ENCODE data around the gene KIF12. TPM values are rescaled to one million over a fixed set of nuclear protein-coding genes. Genes with fewer than 3 reads are reported as not detected.

KIF12 gene
- total RNA-seq, 2 experiments from 2014 or later, result not detected

- Mint-ChIP-seq H3K27ac (no peak overlapping the region), H3K4me3 (no peak overlapping the region), H3K27me3 (peaks cover 4% of the 10 kb centered on the region), H3K36me3 (no peaks in the 10 kb centered on the region), H3K9me3 (no peaks in the 10 kb centered on the region), H3K4me1 (ENCODE audit: low read depth) (no peaks in the 10 kb centered on the region)
- ChIA-PET POLR2A (no interaction called here), CTCF (interaction anchor here (0.6 kb wide), 1 partner anchor 226 kb away, joined by 3 read pairs; no protein-coding TSS in a partner anchor)
- no peak for DNase-seq
- intact Hi-C loops (cut with micrococcal nuclease), result no loop called here
Observed at GRCh38 chr9:114065304-114065703, 33.8 kb downstream of the KIF12 start.

DNA sequence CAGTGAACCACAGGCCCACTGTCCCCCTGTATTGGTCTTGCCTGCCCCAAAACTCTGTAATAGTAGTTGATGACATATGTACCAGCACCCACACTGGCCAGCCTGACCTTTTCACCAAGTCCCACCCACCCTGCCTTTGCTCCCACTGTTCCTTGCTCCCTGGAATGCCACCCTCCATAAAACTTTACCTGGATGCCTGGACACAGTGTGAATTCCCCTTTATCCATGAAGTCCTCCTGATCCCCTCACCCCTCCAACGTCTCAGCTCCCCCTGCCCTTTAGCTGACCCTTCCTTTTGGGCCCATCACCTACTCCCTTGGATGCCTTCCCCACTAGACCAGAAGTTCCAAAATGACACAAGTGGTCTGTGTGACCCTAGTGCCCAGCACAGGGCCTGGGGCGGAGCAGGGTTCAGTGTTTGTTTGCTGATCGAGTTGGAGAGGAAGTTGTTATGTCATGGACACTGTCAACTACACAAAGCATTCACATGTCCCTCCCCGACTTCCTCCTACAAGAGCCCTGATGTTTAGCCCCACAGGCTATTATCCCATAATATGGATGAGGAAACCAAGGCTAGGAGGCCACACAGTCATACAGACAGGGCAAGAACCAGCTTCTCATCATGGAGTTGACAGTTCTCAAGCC, 37.1 kb downstream of the KIF12 start:
- Mint-ChIP-seq H3K4me3 (no peak overlapping the region), H3K27ac (no peak overlapping the region), H3K9me3 (no peaks in the 10 kb centered on the region), H3K36me3 (no peaks in the 10 kb centered on the region), H3K4me1 (ENCODE audit: low read depth) (no peaks in the 10 kb centered on the region), H3K27me3 (peaks cover 4% of the 10 kb centered on the region)
- CTCF ChIA-PET, result interaction anchor here (0.9 kb wide), 1 partner anchor 20 kb away, joined by 3 read pairs; no protein-coding TSS in a partner anchor
- DNase-seq, result no peak
- POLR2A ChIA-PET, result no interaction called here
- intact Hi-C loops (cut with micrococcal nuclease), result no loop called here

- Mint-ChIP-seq H3K4me1 (ENCODE audit: low read depth) (no peaks in the 10 kb centered on the region), H3K36me3 (no peaks in the 10 kb centered on the region), H3K27me3 (peaks cover 4% of the 10 kb centered on the region), H3K9me3 (no peaks in the 10 kb centered on the region), H3K27ac (no peak overlapping the region), H3K4me3 (no peak overlapping the region)
- DNase-seq, result no peak
- intact Hi-C loops (cut with micrococcal nuclease), result no loop called here
- POLR2A ChIA-PET, result no interaction called here
- CTCF ChIA-PET, result interaction anchor here (1.8 kb wide), 1 partner anchor 21 kb away, joined by 6 read pairs; no protein-coding TSS in a partner anchor
Observed at GRCh38 chr9:114061292-114061691, 37.8 kb downstream of the KIF12 start.

- Mint-ChIP-seq H3K4me3 (no peak overlapping the region), H3K4me1 (ENCODE audit: low read depth) (no peaks in the 10 kb centered on the region), H3K27me3 (peaks cover 4% of the 10 kb centered on the region), H3K27ac (no peak overlapping the region), H3K9me3 (no peaks in the 10 kb centered on the region), H3K36me3 (no peaks in the 10 kb centered on the region)
- POLR2A ChIA-PET, result no interaction called here
- no peak for DNase-seq
- intact Hi-C loops (cut with micrococcal nuclease), result no loop called here
- CTCF ChIA-PET, result interaction anchor here (1.8 kb wide), 1 partner anchor 22 kb away, joined by 6 read pairs; no protein-coding TSS in a partner anchor
Observed at GRCh38 chr9:114060711-114061110, 38.4 kb downstream of the KIF12 start.

- CTCF ChIA-PET, result interaction anchor here (1.8 kb wide), 1 partner anchor 22 kb away, joined by 6 read pairs; no protein-coding TSS in a partner anchor
Observed at GRCh38 chr9:114060070-114060469, 39.0 kb downstream of the KIF12 start.

GRCh38 chr9:114059047-114059803, 39.9 kb downstream of the KIF12 start:
- no peaks in the 10 kb centered on the region for H3K36me3 Mint-ChIP-seq
- no peak overlapping the region for H3K4me3 Mint-ChIP-seq
- H3K27ac Mint-ChIP-seq, result no peak overlapping the region
- no peaks in the 10 kb centered on the region for H3K9me3 Mint-ChIP-seq
- CTCF ChIA-PET, result interaction anchor here (1.8 kb wide), 1 partner anchor 23 kb away, joined by 6 read pairs; no protein-coding TSS in a partner anchor
- no peaks in the 10 kb centered on the region for H3K4me1 Mint-ChIP-seq (ENCODE audit: low read depth)
- intact Hi-C loops (cut with micrococcal nuclease), result no loop called here
- peaks cover 4% of the 10 kb centered on the region for H3K27me3 Mint-ChIP-seq
- POLR2A ChIA-PET, result no interaction called here
- no peak for DNase-seq

More at GRCh38 chr9:114060070-114060469, 39.0 kb downstream of the KIF12 start:
- Mint-ChIP-seq H3K27ac (no peak overlapping the region), H3K27me3 (peaks cover 4% of the 10 kb centered on the region), H3K4me3 (no peak overlapping the region), H3K36me3 (no peaks in the 10 kb centered on the region), H3K9me3 (no peaks in the 10 kb centered on the region), H3K4me1 (ENCODE audit: low read depth) (no peaks in the 10 kb centered on the region)
- POLR2A ChIA-PET, result no interaction called here
- intact Hi-C loops (cut with micrococcal nuclease), result no loop called here
- DNase-seq, result no peak

GRCh38 chr9:114058688-114059046, 40.4 kb downstream of the KIF12 start:
- H3K36me3 Mint-ChIP-seq, result no peaks in the 10 kb centered on the region
- no peak overlapping the region for H3K4me3 Mint-ChIP-seq
- no peak overlapping the region for H3K27ac Mint-ChIP-seq
- H3K9me3 Mint-ChIP-seq, result no peaks in the 10 kb centered on the region
- DNase-seq, result no peak
- CTCF ChIA-PET, result interaction anchor here (1.6 kb wide), 1 partner anchor 24 kb away, joined by 5 read pairs; no protein-coding TSS in a partner anchor
- H3K27me3 Mint-ChIP-seq, result peaks cover 4% of the 10 kb centered on the region
- POLR2A ChIA-PET, result no interaction called here
- intact Hi-C loops (cut with micrococcal nuclease), result no loop called here
- no peaks in the 10 kb centered on the region for H3K4me1 Mint-ChIP-seq (ENCODE audit: low read depth)

DNA sequence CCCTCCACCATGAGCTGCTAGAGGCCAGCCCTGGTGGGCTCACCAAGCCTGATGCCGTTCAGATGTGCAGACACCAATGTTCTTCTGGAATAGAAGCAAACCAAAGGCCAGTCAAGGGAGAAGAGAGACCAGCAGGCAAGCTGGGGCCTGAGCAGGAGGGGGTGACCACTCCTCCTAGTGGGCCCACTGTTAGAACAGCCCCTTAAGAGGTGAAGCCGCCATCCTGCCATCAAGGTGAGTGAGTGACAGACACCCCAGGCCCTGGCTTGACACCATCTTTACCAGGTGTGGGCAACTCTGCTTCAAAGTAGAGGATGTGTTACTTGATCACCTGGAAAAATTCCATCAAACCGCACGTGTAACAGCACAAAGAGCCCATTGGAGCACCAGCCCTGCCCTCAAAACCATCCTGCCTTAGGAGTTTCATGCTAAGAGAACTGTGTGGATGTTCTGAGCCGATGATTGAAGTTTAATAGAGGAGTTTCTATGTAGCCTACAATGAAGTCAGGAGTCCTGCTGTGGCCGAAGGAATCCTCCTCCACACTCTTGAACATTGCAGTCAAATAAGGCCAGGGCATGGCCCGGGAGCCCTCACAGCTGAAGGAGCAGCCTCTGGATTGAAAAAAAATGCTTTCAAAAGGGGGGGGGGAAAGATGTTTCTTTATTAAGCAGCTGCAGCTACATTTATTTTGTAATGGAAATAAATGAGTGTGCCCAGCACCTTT, 41.8 kb downstream of the KIF12 start:
- ChIA-PET CTCF (interaction anchor here (0.6 to 1.6 kb wide), 3 partner anchors 8 to 25 kb away, joined by 3 to 5 read pairs (median 5); no protein-coding TSS in a partner anchor), POLR2A (no interaction called here)
- Mint-ChIP-seq H3K27ac (no peak overlapping the region), H3K36me3 (no peaks in the 10 kb centered on the region), H3K27me3 (peaks cover 3% of the 10 kb centered on the region), H3K4me3 (no peak overlapping the region), H3K4me1 (ENCODE audit: low read depth) (no peaks in the 10 kb centered on the region), H3K9me3 (no peaks in the 10 kb centered on the region)
- intact Hi-C loops (cut with micrococcal nuclease), result no loop called here
- no peak for DNase-seq

- POLR2A ChIA-PET, result no interaction called here
- Mint-ChIP-seq H3K9me3 (no peaks in the 10 kb centered on the region), H3K4me3 (no peak overlapping the region), H3K27ac (no peak overlapping the region), H3K36me3 (no peaks in the 10 kb centered on the region), H3K4me1 (ENCODE audit: low read depth) (no peaks in the 10 kb centered on the region), H3K27me3 (no peaks in the 10 kb centered on the region)
- CTCF ChIA-PET, result no interaction called here
- DNase-seq, result no peak
- intact Hi-C loops (cut with micrococcal nuclease), result no loop called here
Observed at GRCh38 chr9:114056527-114056926, 42.6 kb downstream of the KIF12 start.

DNA sequence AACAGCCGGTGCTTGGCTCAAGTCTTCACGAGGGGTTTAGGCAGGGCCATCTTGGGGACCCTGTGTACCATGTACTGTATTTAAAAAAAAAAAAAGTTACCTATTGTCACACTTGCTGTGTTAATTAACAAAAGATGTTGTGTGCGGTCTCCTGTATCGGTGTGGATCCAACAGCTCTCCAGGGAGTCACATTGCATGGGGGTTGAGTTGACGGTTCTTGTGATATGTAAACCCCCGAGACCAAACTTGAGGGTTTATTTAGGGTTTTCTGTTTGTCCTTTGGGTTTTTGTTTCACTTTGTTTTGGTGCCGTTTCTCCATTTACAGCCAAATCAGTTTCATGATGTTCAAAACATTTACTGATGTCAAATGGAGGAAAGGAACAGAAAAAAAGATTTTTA, 43.2 kb downstream of the KIF12 start:
- no peak overlapping the region for H3K27ac Mint-ChIP-seq
- no peaks in the 10 kb centered on the region for H3K4me1 Mint-ChIP-seq (ENCODE audit: low read depth)
- DNase-seq, result no peak
- ChIA-PET POLR2A (no interaction called here), CTCF (no interaction called here)
- no peak overlapping the region for H3K4me3 Mint-ChIP-seq
- no peaks in the 10 kb centered on the region for H3K27me3 Mint-ChIP-seq
- intact Hi-C loops (cut with micrococcal nuclease), result no loop called here
- H3K9me3 Mint-ChIP-seq, result no peaks in the 10 kb centered on the region
- H3K36me3 Mint-ChIP-seq, result no peaks in the 10 kb centered on the region

GRCh38 chr9:114055061-114055460, 44.0 kb downstream of the KIF12 start:
- H3K4me3 Mint-ChIP-seq, result no peak overlapping the region
- POLR2A ChIA-PET, result no interaction called here

DNA sequence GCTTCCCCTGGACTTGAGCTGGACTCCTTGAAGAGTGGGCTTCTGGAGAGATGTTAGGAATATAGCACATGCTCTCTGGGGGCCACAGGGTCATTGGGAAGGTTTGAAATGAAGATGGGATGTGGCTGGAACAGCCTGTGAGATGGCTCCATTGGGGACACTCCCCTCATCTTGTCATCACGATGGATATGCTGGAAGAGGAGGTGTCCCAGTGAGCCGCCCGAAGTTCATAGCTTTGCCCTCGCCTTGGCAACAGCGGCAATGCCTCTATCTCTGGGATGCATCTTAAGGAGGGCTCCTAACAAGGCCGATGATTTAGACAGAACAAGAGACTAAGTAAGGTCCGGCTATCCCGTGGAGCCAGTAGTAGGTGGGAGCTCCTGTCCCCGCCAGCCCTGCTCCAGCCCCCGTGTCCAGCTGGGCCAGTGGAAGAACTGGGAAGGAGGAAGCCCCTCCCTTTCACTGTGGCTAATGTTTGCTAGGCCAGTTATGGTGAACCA, 44.9 kb downstream of the KIF12 start:
- no peak for DNase-seq
- intact Hi-C loops (cut with micrococcal nuclease), result no loop called here
- POLR2A ChIA-PET, result no interaction called here
- H3K36me3 Mint-ChIP-seq, result no peaks in the 10 kb centered on the region
- CTCF ChIA-PET, result interaction anchor here (0.9 kb wide), 1 partner anchor 28 kb away, joined by 4 read pairs; no protein-coding TSS in a partner anchor
- no peak overlapping the region for H3K27ac Mint-ChIP-seq
- no peaks in the 10 kb centered on the region for H3K4me1 Mint-ChIP-seq (ENCODE audit: low read depth)
- no peaks in the 10 kb centered on the region for H3K9me3 Mint-ChIP-seq
- no peaks in the 10 kb centered on the region for H3K27me3 Mint-ChIP-seq
- no peak overlapping the region for H3K4me3 Mint-ChIP-seq

More at GRCh38 chr9:114055061-114055460, 44.0 kb downstream of the KIF12 start:
- no peak overlapping the region for H3K27ac Mint-ChIP-seq
- no peak for DNase-seq
- H3K36me3 Mint-ChIP-seq, result no peaks in the 10 kb centered on the region
- CTCF ChIA-PET, result interaction anchor here (0.9 kb wide), 1 partner anchor 27 kb away, joined by 4 read pairs; no protein-coding TSS in a partner anchor
- no peaks in the 10 kb centered on the region for H3K27me3 Mint-ChIP-seq
- intact Hi-C loops (cut with micrococcal nuclease), result no loop called here
- no peaks in the 10 kb centered on the region for H3K9me3 Mint-ChIP-seq
- H3K4me1 Mint-ChIP-seq (ENCODE audit: low read depth), result no peaks in the 10 kb centered on the region

Measured in activated CD4-positive, alpha-beta memory T cell treated with anti-CD3 and anti-CD28 coated beads for 36 hours (primary cell).